Esophagus muscularis mucosa (tissue), 3 donors: Measurements from ENCODE around the gene ABCB8.

Experiments used
- CTCF ChIP-seq, 3 experiments: fragments of 200-600 bp in 2 of 3; fragments of 450-650 bp in 1 of 3; sonication (generic) in 2 of 3; IDR thresholded peaks; one replicate each; pipeline ENCODE4 v1.5.1; 2017 to 2019; ENCODE audit warnings: antibody characterized with exemption in 3 of 3, mild to moderate bottlenecking in 2 of 3, moderate library complexity in 1 of 3
- POLR2A ChIP-seq: fragments of 450-650 bp; IDR thresholded peaks from one replicate; pipeline ENCODE4 v1.6.1; 2017; ENCODE audit warnings: antibody characterized with exemption, moderate library complexity, mild to moderate bottlenecking, low read depth
- POLR2AphosphoS5 ChIP-seq, 2 donors: sonication (generic); formaldehyde crosslinking; IDR thresholded peaks; one replicate each; pipeline ENCODE4 v1.6.1; 2017; ENCODE audit warnings: antibody characterized with exemption in 2 of 2

- TF ChIP-seq POLR2A (no peak), CTCF (IDR thresholded peaks at IDR 0.05) (no peak), POLR2AphosphoS5 (IDR thresholded peaks at IDR 0.05) (no peak)
Measured at GRCh38 chr7:151085329-151085690, 57.1 kb downstream of the ABCB8 start.
